Astrocyte (in vitro differentiated cells and primary cell): ENCODE measurements around the gene SLC6A5. TPM values are rescaled to one million over a fixed set of nuclear protein-coding genes. Genes with fewer than 3 reads are reported as not detected.

ENCODE experiments used
- DNase-seq: peaks from one replicate; pipeline ENCODE4 v3.0.0-alpha.2; 2010; ENCODE audit warnings: low read depth
- FAIRE-seq: peaks from 2 replicates; lab custom pipeline; 2011; peaks lifted over from hg19 to GRCh38; lab: Jason Lieb, UNC
- H2AFZ ChIP-seq: 2 replicates; pipeline ENCODE4 v1.6.0; 2012; ENCODE audit warnings: low read depth, low read length, inconsistent platforms
- H3K27ac ChIP-seq: 2 replicates; pipeline ENCODE4 v1.5.1; 2011; ENCODE audit warnings: low read depth, low read length, inconsistent platforms
- H3K27me3 ChIP-seq: 2 replicates; pipeline ENCODE4 v1.6.0; 2011; ENCODE audit warnings: low read length, inconsistent platforms; ENCODE audit not compliant: insufficient read depth
- H3K36me3 ChIP-seq: 2 replicates; pipeline ENCODE4 v1.5.1; 2011; ENCODE audit warnings: low read length, inconsistent platforms; ENCODE audit not compliant: insufficient read depth
- H3K4me1 ChIP-seq: 2 replicates; pipeline ENCODE4 v1.5.1; 2011; ENCODE audit warnings: low read length, inconsistent platforms; ENCODE audit not compliant: insufficient read depth
- H3K4me2 ChIP-seq: 2 replicates; pipeline ENCODE4 v1.6.0; 2012; ENCODE audit warnings: low read length, inconsistent platforms
- H3K4me3 ChIP-seq: 2 replicates; pipeline ENCODE4 v1.5.1; 2011; ENCODE audit warnings: low read depth, mild to moderate bottlenecking, low read length, inconsistent platforms; ENCODE audit not compliant: insufficient read depth
- H3K79me2 ChIP-seq: 2 replicates; pipeline ENCODE4 v1.6.0; 2012; ENCODE audit warnings: mild to moderate bottlenecking, low read length, inconsistent platforms; ENCODE audit not compliant: insufficient read depth
- H3K9ac ChIP-seq: 2 replicates; pipeline ENCODE4 v1.6.0; 2012; ENCODE audit warnings: mild to moderate bottlenecking, low read length, inconsistent platforms
- H3K9me3 ChIP-seq: 2 replicates; pipeline ENCODE4 v1.5.1; 2012; ENCODE audit warnings: low read depth, mild to moderate bottlenecking, low read length, inconsistent platforms; ENCODE audit not compliant: insufficient read depth
- H4K20me1 ChIP-seq: 2 replicates; pipeline ENCODE4 v1.6.0; 2012; ENCODE audit warnings: low read length, inconsistent platforms; ENCODE audit not compliant: insufficient read depth
- H3K27ac Mint-ChIP-seq: one replicate; pipeline ENCODE4 v1.8.0; 2021; ENCODE audit warnings: mild to moderate bottlenecking, mixed read lengths; ENCODE audit not compliant: unreplicated experiment
- H3K27me3 Mint-ChIP-seq: one replicate; pipeline ENCODE4 v1.8.0; 2021; ENCODE audit warnings: low read depth, mixed read lengths; ENCODE audit not compliant: unreplicated experiment
- H3K36me3 Mint-ChIP-seq: one replicate; pipeline ENCODE4 v1.8.0; 2021; ENCODE audit warnings: low read depth, mixed read lengths; ENCODE audit not compliant: unreplicated experiment
- H3K4me1 Mint-ChIP-seq: one replicate; pipeline ENCODE4 v1.8.0; 2021; ENCODE audit warnings: low read depth, mixed read lengths; ENCODE audit not compliant: unreplicated experiment
- H3K4me3 Mint-ChIP-seq: one replicate; pipeline ENCODE4 v1.8.0; 2021; ENCODE audit warnings: mild to moderate bottlenecking, moderate library complexity, mixed read lengths; ENCODE audit not compliant: unreplicated experiment
- H3K9me3 Mint-ChIP-seq: one replicate; pipeline ENCODE4 v1.8.0; 2021; ENCODE audit warnings: mild to moderate bottlenecking, mixed read lengths; ENCODE audit not compliant: unreplicated experiment
- EZH2 ChIP-seq: IDR thresholded peaks from 2 replicates; pipeline ENCODE4 v1.6.1; 2012; ENCODE audit warnings: mild to moderate bottlenecking, low read length, inconsistent platforms; ENCODE audit not compliant: insufficient read depth
- total RNA-seq: library from RNA; stranded (reverse); gene quantifications from 2 replicates; pipeline ENCODE4 v1.2.1, GENCODE V29; 2021
- TF ChIP-seq, protein P1 (sequence below): IDR thresholded peaks from 2 replicates; pipeline ENCODE4 v1.5.1; 2011; ENCODE audit warnings: low read depth, mild to moderate bottlenecking, inconsistent platforms, low read length, moderate library complexity; ENCODE audit not compliant: insufficient read depth

SLC6A5 gene
- total RNA-seq, 1 donor from 2014 or later: not detected

GRCh38 chr11:20584093-20584774 is 15.2 kb upstream of the SLC6A5 start:
- FAIRE-seq: no peak
- Histone ChIP-seq H3K27ac (no peak overlapping the region), H3K27me3 (no peaks in the 10 kb centered on the region), H3K4me1 (no peaks in the 10 kb centered on the region), H2AFZ (no peak overlapping the region), H3K79me2 (no peaks in the 10 kb centered on the region), H3K4me2 (no peak overlapping the region), H3K9ac (no peak overlapping the region), H3K4me3 (no peak overlapping the region), H4K20me1 (no peaks in the 10 kb centered on the region), H3K9me3 (no peaks in the 10 kb centered on the region), H3K36me3 (no peaks in the 10 kb centered on the region)
- Mint-ChIP-seq H3K27ac (no peak overlapping the region), H3K36me3 (no peaks in the 10 kb centered on the region), H3K4me3 (no peak overlapping the region), H3K4me1 (peaks cover 8% of the 10 kb centered on the region), H3K27me3 (peaks cover 5% of the 10 kb centered on the region), H3K9me3 (peaks cover 4% of the 10 kb centered on the region)
- TF ChIP-seq, protein P1, sequence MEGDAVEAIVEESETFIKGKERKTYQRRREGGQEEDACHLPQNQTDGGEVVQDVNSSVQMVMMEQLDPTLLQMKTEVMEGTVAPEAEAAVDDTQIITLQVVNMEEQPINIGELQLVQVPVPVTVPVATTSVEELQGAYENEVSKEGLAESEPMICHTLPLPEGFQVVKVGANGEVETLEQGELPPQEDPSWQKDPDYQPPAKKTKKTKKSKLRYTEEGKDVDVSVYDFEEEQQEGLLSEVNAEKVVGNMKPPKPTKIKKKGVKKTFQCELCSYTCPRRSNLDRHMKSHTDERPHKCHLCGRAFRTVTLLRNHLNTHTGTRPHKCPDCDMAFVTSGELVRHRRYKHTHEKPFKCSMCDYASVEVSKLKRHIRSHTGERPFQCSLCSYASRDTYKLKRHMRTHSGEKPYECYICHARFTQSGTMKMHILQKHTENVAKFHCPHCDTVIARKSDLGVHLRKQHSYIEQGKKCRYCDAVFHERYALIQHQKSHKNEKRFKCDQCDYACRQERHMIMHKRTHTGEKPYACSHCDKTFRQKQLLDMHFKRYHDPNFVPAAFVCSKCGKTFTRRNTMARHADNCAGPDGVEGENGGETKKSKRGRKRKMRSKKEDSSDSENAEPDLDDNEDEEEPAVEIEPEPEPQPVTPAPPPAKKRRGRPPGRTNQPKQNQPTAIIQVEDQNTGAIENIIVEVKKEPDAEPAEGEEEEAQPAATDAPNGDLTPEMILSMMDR: no peak
- TF ChIP-seq EZH2: no peak
- DNase-seq: no peak

GRCh38 chr11:20589796-20590195 is 9.6 kb upstream of the SLC6A5 start:
- H3K4me3 Mint-ChIP-seq: no peak overlapping the region
- no peaks in the 10 kb centered on the region for H3K4me1 ChIP-seq
- H4K20me1 ChIP-seq: no peaks in the 10 kb centered on the region
- H3K27ac ChIP-seq: no peak overlapping the region
- no peaks in the 10 kb centered on the region for H3K36me3 Mint-ChIP-seq
- H3K36me3 ChIP-seq: no peaks in the 10 kb centered on the region
- H3K27ac Mint-ChIP-seq: no peak overlapping the region
- DNase-seq: no peak
- no peaks in the 10 kb centered on the region for H3K9me3 Mint-ChIP-seq
- H3K9me3 ChIP-seq: peaks cover 2% of the 10 kb centered on the region
- TF ChIP-seq, protein P1: no peak
- TF ChIP-seq EZH2: no peak
- H3K4me1 Mint-ChIP-seq: peaks cover 4% of the 10 kb centered on the region
- no peak overlapping the region for H3K4me3 ChIP-seq
- peaks cover 23% of the 10 kb centered on the region for H3K27me3 Mint-ChIP-seq
- FAIRE-seq: no peak
- no peak overlapping the region for H3K4me2 ChIP-seq
- H3K9ac ChIP-seq: no peak overlapping the region
- no peaks in the 10 kb centered on the region for H3K79me2 ChIP-seq
- H2AFZ ChIP-seq: no peak overlapping the region
- peaks cover 2% of the 10 kb centered on the region for H3K27me3 ChIP-seq

- Mint-ChIP-seq H3K9me3 (no peaks in the 10 kb centered on the region), H3K36me3 (no peaks in the 10 kb centered on the region), H3K27me3 (peaks cover 26% of the 10 kb centered on the region), H3K27ac (no peak overlapping the region), H3K4me1 (peaks cover 4% of the 10 kb centered on the region), H3K4me3 (no peak overlapping the region)
- Histone ChIP-seq H3K4me2 (no peak overlapping the region), H3K4me3 (no peak overlapping the region), H3K79me2 (no peaks in the 10 kb centered on the region), H3K36me3 (no peaks in the 10 kb centered on the region), H2AFZ (no peak overlapping the region), H3K27ac (no peak overlapping the region), H4K20me1 (no peaks in the 10 kb centered on the region), H3K27me3 (peaks cover 6% of the 10 kb centered on the region), H3K9ac (no peak overlapping the region), H3K9me3 (peaks cover 2% of the 10 kb centered on the region), H3K4me1 (no peaks in the 10 kb centered on the region)
- TF ChIP-seq EZH2: no peak
- TF ChIP-seq, protein P1: no peak
- no peak for DNase-seq
- FAIRE-seq: no peak
These were observed 9.0 kb upstream of the SLC6A5 start for GRCh38 chr11:20590381-20590780.
